GM19438 (cell line): ENCODE data around the gene ATP5F1A.
A peak's percentile ranks its signal among the peaks of the same experiment; 100 is the strongest.

Experiments
- ATAC-seq: cut with Tn5 transposase; IDR thresholded peaks from one replicate; pipeline ENCODE4 v1.9.1; 2021; ENCODE audit warnings: low read depth; ENCODE audit not compliant: unreplicated experiment

The ATP5F1A gene

DNA sequence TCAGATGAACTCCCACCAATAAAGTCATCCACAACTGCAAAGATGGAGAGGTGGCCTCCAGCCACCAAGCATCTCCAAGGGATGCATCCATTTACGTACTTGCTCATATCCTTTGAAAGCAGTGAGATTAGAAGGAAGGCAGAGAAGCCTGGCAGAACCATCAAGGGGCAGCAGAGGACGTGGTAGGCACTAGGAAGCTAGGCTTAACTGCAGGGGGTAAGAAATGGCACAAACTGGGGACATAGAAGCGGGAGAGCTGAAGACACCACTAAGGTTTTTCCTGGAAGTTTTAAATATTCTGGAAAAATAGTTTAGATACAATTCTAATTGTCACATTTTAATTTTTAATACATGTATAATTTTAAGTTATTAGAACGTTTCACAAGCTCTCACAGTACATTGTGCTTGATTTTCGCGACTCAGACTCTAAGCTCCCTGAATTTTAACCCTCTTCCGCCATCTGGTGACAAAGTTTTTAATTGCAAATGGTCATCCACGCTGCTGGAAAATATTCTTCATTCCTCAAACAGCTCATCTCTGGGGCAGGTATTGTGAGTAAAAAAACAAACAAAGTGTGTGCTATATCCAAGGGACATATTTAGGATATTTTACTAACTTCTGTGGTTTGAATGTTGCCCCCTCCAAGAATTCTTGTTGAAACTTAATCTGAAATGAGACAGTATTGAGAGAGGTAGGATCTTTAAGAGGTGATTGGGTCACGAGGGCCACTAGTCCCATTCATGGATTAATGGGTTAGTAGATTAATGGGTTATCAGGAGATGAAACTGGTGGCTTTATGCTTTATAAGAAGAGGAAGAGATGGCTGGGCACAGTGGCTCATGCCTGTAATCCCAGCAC, 24.4 kb downstream of the ATP5F1A start:
- ATAC-seq: no peak

DNA sequence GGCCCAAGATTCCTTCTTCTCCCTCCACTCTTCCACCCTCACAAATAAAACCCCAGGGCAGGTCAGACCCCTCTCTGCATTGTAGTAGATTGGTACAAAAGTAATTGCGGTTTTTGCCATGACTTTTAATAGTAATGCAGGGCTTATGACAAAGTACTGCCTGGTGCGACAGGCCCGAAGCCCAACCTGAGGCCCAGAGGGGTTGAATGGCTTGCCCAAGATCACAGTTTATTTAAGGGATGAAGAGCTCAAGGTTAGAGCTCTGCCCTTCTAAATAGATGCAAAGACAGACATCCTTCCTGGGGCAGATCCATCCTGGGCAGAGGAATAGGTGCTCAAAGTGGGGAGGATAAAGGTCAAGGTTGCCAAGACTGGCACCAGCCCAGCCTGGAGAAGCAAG, 25.1 kb downstream of the ATP5F1A start:
- no peak for ATAC-seq

DNA sequence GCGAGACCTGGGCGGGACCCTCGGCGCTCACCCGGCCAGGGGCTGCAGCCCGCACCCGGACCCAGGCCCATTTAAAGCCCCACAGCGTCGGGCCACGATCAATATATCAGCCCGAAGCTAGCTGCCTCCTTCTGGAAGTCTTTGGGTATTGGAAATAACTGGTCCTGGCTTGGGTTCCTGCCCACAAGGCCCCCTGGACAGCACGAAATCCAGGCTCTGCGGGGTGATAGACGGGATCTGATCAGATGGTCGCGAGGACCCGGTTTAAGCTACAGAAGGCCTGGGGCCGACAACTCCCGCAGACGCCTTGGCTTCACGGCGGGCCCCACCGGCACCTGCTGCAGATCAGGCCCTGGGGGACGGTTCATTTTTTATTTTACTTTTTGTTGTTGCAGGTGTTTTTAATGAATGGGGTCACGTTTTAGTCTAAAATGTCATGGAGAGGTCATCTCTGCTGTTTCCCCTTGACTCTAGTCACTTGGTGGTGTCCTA, 25.7 kb downstream of the ATP5F1A start:
- ATAC-seq: no peak

DNA sequence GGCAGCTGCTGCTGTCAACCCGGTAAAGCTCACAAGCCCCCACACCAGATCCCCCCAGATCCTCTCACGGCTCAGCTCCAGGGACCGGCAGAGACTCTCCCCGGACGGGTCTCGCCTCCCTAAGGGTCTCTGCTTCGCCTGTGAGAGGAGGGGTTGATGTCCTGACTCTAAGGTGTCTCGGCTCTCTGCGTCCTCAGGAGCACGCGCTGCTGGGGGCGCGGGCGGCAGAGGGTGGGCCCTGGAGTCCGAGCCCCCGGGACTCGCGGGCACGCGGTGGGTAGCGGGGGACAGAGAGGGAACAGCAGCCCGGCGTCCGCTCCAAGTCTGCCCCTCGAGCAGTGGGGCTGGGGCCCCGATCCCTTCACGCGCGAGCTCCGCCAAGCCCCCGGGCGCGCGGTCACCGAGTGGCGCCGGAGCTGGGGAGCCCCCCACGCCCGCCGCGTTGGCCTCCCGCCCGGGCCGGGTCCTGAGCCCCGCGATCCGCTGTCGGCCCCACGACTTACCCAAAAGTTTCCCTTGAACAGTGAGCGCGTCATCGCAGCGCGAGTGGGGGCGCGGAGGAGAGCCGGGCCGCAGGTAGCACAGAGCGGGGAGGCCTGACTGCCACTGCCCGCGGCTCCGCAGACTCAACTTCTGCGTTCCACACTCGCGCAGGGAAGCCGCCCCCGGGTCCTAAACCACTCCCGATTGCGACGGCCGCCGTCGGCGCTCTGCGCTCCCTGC, 26.3 kb downstream of the ATP5F1A start, which contains the start of gene PSTPIP2:
Gene PSTPIP2 (minus strand): TSS at position 608 of the 723 bp plus-strand sequence. CDS start 72 bp downstream, at position 536.
- peak; percentile 63 for ATAC-seq

DNA sequence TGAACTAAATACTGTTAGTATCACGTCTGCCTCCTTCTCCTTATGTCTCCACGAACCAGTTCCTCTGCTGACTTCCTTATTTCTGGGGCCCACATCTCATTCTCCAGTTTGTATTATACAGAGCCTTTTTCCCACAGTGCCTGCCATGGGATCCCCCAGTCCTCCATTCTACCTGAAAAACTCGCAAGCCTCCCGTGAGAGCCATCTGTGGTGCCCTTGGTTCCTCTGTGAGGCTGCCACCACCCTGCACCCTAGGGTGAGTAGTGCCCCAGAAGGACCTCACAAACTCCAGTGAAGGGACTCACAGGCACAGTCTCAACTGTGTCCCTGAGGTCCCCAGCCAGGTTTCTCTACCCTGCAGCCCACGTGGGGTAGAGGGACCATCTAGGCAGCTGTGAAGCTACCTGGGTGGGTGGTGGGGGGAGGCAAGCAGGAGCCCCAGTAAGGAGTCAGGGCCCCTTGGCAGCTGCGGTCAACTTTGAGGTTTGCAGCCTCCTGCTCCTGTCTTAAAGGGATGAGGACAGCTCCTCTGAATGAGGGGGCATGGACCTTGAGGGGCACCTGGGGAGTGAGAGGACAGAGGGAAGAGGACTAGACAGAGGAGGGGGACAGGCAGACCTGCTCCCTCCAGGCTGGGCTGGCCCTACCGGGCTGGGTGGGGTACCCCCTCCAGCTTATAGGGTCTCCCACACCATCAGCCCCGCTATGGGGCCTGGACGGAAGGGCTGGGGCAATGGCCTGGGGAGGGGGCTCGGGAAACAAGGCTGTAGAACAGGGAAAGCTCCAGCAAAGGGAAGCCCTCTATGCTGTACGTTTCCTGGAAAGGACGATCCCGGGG, 27.1 kb downstream of the ATP5F1A start:
- no peak for ATAC-seq

DNA sequence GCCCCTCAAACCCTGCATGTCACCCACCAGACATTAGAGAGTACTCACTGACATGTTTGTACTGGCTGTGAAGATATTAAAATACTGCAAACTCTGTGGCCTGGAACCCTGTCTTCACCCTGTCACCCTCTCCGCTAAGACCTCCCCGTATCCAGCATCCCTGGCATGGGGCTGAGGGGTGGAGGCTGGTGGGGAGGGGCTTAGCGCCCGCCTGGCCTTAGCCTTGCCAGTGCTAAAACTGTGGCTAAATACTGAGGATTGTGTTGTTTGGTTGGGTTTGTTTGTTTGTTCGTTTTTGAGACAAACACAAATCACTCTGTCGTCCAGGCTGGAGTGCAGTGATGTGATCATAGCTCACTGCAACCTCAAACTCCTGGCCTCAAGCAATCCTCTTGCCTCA, 27.9 kb downstream of the ATP5F1A start:
- no peak for ATAC-seq

DNA sequence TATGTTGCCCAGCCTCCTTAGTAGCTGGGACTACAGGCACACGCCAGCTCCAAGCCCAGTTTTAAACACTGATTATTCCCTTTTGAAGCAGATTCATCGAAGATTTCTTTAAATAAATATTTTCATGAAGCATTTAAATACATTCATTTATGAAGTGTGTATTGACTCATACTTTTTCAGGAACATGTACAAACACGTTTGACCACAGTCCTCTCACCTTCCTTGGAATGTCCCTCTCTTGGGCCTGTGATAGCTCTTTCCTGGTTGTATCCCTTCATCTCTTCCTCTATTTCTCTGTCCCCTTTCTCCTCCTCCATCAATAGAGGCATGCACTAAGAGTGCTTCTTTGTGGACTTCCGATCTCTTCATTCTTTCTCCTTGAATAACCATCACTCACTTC, 28.6 kb downstream of the ATP5F1A start:
- no peak for ATAC-seq

DNA sequence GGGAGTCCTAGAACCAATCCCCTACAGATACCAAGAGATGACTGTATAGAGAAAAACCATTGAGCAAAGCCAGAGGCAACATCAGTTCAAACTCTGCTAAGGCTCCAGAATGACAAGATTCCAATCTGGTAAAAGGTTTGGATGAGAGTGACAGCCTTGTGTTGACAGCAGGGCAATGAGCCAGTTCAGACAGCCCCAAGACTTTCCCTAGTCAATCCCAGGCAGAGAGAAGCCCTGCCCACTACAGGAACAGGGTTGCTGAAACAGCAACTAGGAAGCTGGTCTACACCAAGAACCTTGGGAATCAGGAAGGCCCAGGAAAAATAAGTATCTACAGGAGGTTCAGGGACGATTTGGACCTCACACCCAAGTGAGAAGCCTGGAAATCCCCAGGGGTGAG, 29.3 kb downstream of the ATP5F1A start:
- ATAC-seq: no peak

DNA sequence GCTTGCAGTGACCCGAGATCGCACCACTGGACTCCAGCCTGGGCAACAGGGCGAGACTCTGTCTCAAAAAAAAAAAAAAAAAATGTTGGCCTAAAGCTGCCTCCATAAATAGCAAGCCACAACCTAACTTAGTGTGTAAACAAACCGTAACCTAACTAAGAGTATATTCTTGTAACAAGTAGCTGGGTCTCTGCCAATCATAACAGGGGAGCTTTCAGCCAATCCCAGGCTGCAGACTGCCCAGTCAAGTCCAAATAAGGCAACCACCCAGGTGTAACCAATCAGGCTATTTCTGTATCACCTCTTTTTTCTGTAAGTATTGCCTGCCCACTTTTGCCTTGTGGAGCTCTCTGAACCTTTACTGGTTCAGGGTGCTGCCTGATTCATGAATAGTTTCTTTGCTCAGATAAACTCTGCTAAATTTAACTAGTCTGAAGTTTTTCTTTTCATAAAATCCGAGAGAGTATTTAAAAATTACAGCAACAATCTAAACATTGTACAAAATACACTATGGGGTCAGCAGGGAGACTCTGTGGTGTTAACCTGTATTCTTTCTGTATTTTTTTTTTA, 30.6 kb downstream of the ATP5F1A start:
- ATAC-seq: no peak

DNA sequence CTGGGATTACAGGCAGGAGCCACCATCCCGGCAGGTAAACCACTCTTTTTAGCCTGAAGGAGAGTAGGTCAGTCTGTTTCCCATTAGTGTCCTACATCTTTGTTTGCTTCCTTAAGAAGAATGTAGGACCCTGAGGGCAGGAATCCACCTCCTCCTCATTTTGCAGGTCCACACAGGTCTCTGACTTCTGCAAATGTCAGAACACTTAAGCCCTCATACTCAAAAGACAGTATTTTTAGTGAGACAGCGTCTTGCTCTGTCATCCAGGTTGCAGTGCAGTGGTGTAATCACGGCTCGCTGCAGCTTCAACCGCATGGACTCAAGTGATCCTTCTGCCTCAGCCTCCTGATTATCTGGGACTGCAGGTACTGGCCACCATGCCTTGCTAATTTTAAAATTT, 35.3 kb downstream of the ATP5F1A start:
- ATAC-seq: no peak

DNA sequence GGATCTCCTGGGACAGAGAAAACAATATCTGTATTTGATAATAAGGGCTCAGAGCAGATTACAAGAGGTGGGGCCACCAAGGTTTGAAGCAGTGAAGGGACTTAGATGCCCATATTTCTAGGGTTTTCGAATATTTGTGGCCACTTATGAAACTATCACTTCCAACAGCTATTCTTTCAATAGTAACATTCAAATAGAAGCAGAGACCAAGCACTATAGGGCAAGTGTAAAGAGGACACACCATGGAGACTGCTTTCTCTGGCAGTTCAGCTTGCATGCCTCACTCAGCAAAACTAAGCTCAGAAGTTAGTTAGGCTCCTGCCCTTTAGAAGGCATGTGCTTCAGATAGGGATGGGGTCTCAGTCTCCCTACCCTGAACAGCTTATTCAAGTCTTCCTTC, 36.3 kb downstream of the ATP5F1A start:
- no peak for ATAC-seq

DNA sequence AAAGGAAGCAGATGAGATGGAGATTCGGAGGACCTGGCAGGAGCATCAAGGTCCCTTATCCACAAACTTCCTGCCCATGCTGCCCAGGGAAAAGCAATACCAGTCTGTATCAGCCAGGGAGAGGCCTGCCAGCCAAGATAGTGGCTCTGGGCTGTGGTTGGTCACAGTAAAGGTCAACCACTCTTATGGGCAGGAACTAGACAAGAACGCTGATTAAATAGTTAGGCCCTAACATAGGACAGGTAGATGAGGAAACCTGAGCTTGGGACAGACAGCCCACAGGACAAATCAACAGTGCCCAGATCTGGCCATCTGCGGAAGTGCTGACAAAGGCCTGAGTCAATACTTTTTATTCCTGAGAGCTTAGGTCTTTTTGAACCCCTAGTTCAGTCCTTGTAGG, 36.7 kb downstream of the ATP5F1A start:
- ATAC-seq: no peak

DNA sequence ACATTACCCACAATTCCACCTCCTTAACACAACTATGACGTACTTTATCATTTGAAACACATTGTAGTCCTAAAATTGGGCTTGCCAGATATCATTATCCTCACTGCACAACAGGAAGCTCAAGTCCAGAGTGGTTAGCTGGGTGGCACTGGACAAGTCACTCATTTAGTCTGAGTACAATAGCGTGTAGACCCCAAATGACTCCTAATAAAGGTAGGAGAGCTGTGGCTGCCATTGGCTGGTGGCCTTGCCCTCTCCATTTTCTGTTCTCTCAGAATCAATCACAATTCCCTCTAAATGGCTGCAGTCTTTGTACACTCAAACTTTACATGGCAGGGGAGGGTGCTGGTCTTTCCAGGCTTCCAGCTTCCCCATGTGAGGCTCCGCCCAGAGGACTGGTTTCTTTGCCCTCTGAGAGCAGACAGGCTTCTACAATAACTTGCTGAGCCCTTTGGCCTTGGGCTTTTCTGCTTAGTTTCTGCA, 37.7 kb downstream of the ATP5F1A start:
- ATAC-seq: no peak

DNA sequence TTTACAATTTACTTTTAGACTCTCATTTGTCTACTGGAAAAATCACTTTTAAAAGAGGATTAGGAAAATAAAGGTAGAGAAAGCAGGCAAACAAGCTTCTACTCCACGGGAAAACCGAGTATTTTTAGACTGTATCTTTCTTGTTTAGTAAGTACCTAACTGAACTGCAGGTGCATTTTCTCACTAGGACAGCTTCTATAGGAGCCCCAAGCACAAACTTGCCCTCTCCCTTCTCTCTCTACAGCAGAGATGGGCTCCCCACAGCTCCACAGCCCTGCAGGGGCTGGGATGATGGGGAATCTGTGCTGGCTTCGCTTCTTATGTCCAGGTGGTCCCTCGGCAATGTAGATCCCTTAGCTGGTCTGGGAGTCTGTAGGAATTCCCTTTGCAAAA, 42.3 kb downstream of the ATP5F1A start:
- no peak for ATAC-seq

DNA sequence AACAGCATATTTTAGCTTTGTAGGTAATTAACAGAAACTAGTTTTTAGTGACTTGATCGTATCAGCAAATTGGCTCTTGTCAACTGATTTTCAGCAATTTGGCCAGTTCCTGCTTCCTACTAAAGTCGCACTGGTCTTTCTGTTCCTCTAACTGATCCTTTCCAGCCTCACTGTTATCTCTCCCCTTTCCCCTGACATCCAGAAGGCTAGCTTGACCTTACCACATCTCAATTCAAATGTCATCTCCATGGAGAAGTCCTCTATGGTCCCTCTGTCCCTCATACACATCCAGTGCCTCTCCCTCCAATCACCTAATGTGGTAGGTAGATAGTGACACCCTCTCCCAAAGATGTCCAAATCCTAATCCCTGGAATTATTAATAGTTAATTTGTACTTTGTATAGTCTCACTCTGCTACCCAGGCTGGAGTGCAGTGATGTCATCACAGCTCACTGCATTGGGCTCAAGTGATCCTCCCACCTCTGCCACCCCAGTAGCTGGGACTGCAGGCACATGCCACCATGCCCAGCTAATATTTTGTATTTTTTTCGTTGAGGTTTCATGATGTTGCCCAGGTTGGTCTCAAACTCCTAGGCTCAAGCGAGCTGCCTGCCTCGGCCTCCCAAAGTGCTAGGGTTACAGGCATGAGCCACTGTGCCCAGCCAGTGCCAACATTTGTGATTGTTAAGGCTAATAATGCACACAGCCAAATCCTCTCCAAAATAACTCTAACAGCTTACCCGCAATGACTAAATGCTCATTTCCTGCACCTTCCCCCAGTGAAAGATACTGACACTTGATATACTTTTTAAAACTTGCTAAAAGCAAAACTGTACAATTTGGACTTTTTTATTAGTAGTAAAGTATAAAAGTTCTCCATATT, 42.9 kb downstream of the ATP5F1A start:
- no peak for ATAC-seq

DNA sequence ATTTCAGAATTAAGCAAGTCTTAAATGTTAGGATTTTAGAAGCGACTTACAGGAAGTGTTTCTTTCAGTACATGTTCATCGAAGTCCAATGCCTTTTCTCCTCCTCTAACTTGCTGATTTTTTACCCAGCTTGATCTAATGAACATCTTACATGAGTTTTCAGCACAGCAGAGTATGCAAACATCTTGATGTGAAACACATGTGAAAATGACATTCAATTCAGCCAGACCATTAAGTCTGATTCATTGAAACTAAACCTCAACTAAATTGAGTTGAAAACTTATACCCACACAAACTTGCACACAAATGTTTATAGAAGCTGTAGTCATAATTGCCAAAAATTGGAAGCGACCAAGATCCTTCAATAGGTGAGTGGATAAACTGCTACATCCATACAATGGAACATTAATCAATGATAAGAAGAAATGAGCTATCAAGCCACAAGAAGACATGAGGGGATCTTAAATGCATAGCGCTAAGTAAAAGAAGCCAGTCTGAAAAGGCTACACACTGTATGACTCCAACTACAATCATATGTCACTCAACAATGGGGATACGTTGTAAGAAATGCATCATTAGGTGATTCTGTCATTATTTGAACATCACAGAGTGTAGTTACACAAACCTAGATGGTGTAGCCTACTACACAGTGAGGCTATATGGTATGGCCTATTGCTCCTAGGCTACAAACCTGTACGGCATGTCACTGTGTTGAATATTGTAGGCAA, 44.6 kb downstream of the ATP5F1A start:
- ATAC-seq: no peak

DNA sequence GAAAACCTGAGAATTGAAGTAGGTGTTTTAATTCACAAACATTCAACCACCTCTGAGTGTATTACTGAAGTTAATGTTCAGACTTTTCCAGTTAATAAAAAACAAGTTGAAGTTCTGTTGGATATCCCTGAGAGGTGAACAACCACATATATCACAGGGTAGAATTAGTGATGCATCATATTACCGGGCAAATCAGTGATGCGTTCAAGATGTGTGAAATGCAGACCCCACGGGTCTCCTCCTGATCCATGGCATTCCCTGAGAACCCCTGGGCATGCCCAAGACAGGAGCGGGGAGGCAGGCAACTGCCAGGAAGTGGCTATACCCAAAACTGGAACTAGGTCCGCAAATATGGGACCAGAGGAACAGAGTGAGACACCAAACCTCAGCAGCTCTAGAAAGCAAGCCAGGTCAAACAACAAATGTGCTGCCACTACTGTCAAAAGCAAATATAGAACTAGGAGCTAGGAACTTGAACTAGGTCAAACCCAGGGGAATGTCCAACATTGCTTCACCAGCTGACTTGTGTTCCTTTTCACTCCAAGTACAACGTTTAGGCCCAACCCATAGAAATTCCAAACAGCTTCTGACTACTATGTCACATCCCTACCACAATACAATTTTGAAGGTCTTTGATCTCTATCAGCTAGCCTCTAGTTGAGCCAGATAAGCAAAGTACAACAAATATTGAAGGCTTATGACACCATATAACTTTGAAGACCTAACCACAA, 46.2 kb downstream of the ATP5F1A start:
- ATAC-seq: no peak

DNA sequence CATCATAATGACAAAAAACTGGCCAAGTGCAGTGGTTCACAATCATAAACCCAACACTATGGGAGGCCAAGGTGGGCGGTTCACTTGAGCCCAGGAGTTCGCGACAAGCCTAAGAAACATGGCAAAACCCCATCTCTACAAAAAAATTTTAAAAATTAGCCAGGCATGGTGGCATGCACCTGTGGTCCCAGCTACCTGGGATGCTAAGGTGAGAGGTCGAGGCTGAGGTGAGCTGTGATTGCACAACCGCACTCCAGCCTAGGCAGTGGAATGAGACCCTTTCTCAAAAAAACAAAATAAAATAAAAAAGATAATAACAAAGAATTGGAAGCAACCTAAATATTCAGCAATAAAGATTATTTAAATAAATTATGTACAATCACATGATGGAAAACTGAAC, 47.8 kb downstream of the ATP5F1A start:
- no peak for ATAC-seq
